ENCODE measurements around the gene PRICKLE4. TPM values are rescaled to one million over a fixed set of nuclear protein-coding genes. Genes with fewer than 3 reads are reported as not detected.

The PRICKLE4 gene
- total RNA-seq, 4 donors from 2014 or later: 2.2 to 5.1 (median 4.3) TPM

- no peak for TF ChIP-seq CTCF (IDR thresholded peaks at IDR 0.05; ENCODE audit: low read depth)
Observed at GRCh38 chr6:41748102-41748477, 32.5 kb upstream of the PRICKLE4 start.

- TF ChIP-seq CTCF (IDR thresholded peaks at IDR 0.05; ENCODE audit: low read depth): no peak
Observed at GRCh38 chr6:41748542-41748941, 32.0 kb upstream of the PRICKLE4 start.

GRCh38 chr6:41750374-41750773 lies 30.2 kb upstream of the PRICKLE4 start:
- no peak for TF ChIP-seq CTCF (IDR thresholded peaks at IDR 0.05; ENCODE audit: low read depth)

GRCh38 chr6:41755895-41756294 lies 24.7 kb upstream of the PRICKLE4 start:
- no peak for TF ChIP-seq CTCF (IDR thresholded peaks at IDR 0.05; ENCODE audit: low read depth)

GRCh38 chr6:41756354-41756753 lies 24.2 kb upstream of the PRICKLE4 start:
- no peak for TF ChIP-seq CTCF (IDR thresholded peaks at IDR 0.05; ENCODE audit: low read depth)

- TF ChIP-seq CTCF (IDR thresholded peaks at IDR 0.05; ENCODE audit: low read depth): no peak
Observed at GRCh38 chr6:41757271-41757670, 23.3 kb upstream of the PRICKLE4 start.

- no peak for TF ChIP-seq CTCF (IDR thresholded peaks at IDR 0.05; ENCODE audit: low read depth)
Observed at GRCh38 chr6:41757931-41758640, 22.5 kb upstream of the PRICKLE4 start.
